GM12874 (cell line): ENCODE data around the gene GSTM4.

Experiments
- TF ChIP-seq, protein P1 (sequence below): IDR thresholded peaks from 2 replicates; pipeline ENCODE4 v1.5.1; 2011; ENCODE audit warnings: low read depth, mild to moderate bottlenecking, control low read depth, low read length, moderate library complexity; ENCODE audit not compliant: insufficient read depth

Gene GSTM4

DNA sequence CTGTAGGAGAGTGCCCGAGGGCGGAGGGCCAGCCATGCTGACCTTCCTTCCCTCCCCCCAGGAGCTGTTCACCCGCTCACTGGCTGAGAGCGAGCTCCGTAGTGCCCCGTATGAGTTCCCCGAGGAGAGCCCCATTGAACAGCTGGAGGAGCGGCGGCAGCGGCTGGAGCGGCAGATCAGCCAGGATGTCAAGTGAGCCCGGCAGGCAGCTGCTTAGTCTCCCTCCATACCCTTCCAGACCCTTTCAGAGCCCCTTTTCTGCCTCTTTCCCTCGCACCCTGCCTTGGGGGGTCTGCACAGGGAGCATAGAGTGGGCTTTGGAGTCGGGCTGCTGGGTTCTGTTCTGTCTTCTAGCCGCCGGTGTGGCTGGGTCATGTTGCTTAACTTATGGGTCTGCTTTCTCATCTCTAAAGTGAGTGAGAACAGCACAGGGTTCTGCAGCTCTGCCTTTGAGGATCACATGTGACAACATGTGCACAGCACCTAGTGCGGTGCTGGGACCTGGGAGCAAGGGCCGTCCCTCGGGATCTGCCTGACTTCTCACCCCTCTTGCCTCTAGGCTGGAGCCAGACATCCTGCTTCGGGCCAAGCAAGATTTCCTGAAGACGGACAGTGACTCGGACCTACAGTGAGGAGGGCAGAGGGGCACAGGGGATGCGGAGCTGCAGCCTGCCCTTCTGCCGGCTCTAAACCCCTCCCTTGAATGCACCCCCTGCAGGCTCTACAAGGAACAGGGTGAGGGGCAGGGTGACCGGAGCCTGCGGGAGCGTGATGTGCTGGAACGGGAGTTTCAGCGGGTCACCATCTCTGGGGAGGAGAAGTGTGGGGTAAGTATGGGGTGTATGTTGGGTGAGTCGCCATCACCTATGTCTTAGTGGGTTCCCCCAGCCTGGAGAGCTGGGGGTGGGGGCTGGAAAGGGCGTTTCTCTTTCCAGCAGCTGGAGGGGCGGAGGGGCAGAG lies 30.0 kb upstream of the GSTM4 start:
- TF ChIP-seq, protein P1, sequence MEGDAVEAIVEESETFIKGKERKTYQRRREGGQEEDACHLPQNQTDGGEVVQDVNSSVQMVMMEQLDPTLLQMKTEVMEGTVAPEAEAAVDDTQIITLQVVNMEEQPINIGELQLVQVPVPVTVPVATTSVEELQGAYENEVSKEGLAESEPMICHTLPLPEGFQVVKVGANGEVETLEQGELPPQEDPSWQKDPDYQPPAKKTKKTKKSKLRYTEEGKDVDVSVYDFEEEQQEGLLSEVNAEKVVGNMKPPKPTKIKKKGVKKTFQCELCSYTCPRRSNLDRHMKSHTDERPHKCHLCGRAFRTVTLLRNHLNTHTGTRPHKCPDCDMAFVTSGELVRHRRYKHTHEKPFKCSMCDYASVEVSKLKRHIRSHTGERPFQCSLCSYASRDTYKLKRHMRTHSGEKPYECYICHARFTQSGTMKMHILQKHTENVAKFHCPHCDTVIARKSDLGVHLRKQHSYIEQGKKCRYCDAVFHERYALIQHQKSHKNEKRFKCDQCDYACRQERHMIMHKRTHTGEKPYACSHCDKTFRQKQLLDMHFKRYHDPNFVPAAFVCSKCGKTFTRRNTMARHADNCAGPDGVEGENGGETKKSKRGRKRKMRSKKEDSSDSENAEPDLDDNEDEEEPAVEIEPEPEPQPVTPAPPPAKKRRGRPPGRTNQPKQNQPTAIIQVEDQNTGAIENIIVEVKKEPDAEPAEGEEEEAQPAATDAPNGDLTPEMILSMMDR = no peak

DNA sequence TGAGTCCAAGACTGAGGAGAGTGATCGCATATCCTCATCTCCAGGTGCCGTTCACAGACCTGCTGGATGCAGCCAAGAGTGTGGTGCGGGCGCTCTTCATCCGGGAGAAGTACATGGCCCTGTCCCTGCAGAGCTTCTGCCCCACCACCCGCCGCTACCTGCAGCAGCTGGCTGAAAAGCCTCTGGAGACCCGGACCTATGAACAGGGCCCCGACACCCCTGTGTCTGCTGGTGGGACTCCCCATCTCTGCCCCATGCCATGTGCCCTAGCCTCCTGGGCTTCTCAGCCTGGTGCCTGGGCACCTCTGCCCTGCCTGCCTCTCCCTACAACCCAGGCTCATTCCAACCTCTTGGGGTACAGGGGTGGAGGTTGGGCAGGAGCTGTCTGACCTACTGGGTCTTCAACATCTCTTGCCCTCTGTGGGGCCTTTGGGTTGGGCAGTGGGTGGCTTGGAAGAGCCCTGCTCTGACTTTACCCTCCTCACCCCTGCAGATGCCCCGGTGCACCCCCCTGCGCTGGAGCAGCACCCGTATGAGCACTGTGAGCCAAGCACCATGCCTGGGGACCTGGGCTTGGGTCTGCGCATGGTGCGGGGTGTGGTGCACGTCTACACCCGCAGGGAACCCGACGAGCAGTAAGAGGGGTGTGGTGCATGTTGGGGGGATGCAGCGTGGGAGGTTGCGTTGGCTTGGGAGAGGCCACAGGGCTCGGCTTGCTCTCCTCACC lies 29.1 kb upstream of the GSTM4 start:
- TF ChIP-seq, protein P1 = no peak

DNA sequence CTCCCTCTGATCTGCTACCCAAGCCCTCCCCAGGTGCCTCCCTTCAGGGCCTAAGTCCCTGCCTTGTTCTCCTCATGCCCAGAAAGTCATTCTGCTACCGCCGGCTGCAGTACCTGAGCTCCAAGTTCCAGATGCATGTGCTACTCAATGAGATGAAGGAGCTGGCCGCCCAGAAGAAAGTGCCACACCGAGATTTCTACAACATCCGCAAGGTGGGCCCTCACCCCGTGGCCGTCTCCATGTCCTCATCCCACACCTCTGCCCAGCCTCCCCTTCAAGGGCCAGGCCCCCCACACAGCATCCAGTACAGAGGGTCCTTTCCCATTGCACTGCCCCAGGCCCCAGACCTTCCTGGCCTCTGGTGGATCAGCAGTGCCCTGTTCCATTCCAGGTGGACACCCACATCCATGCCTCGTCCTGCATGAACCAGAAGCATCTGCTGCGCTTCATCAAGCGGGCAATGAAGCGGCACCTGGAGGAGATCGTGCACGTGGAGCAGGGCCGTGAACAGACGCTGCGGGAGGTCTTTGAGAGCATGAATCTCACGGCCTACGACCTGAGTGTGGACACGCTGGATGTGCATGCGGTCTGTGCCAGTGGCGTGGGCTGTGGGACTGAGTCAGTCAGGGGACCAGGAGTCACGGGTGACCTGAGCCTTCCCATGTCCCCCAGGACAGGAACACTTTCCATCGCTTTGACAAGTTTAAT lies 28.1 kb upstream of the GSTM4 start:
- TF ChIP-seq, protein P1 = no peak

GRCh38 chr1:109628540-109629321 lies 27.2 kb upstream of the GSTM4 start:
- TF ChIP-seq, protein P1 = no peak

DNA sequence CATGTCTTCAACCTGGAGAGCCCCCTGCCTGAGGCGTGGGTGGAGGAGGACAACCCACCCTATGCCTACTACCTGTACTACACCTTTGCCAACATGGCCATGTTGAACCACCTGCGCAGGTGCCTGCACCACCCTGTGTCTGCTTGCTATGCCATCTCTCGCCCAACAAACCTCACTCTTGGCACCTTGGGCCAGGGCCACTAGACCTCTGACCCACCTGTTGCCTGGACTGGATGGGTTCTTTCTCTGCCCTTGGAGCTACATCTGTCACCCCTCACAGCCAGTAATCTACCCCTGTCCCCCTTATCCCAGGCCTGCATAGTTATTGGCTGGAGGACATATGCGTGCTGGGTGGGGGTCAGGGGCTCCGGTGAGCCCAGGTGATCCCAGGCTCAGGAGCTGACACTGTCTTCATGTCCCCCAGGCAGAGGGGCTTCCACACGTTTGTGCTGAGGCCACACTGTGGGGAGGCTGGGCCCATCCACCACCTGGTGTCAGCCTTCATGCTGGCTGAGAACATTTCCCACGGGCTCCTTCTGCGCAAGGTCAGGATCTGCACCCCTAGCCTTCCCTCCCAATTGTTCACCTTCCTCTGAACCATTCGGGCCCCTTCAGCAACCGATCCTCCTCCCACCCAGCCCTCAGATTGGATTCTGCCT lies 26.4 kb upstream of the GSTM4 start:
- TF ChIP-seq, protein P1 = no peak

DNA sequence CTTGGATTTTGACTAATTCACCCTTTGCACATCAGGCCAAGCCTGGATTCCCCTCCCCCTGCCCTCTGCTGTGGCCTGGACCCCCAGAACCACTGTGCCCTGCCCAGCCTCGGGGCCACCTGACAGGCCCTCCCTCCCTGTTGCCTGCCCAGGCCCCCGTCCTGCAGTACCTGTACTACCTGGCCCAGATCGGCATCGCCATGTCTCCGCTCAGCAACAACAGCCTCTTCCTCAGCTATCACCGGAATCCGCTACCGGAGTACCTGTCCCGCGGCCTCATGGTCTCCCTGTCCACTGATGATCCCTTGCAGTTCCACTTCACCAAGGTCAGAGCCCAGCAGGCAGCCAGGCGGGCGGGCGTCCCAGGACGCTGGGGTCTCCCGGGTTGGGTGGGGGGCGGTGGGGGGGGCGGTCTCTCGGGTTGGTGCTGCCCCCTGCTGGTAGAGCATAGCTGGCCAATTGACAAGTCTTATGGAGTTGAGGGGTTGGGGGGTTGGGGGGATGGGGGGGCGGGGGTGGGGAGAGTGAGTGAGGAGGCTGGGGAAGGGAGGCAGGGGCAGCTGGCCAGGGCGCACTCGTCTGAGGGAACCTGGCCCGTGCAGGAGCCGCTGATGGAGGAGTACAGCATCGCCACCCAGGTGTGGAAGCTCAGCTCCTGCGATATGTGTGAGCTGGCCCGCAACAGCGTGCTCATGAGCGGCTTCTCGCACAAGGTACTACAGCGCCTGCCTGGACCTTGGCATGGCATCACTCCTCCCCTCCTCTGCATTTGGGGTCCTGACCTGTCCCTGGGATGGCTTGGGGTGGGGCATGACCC lies 25.6 kb upstream of the GSTM4 start:
- TF ChIP-seq, protein P1 = no peak
